HG02798 (cell line): ENCODE results near the gene UNC80.

Source experiments
- ATAC-seq: cut with Tn5 transposase; IDR thresholded peaks from one replicate; pipeline ENCODE4 v1.9.1; 2021; ENCODE audit warnings: mild to moderate bottlenecking; ENCODE audit not compliant: unreplicated experiment, poor library complexity

Gene UNC80

DNA sequence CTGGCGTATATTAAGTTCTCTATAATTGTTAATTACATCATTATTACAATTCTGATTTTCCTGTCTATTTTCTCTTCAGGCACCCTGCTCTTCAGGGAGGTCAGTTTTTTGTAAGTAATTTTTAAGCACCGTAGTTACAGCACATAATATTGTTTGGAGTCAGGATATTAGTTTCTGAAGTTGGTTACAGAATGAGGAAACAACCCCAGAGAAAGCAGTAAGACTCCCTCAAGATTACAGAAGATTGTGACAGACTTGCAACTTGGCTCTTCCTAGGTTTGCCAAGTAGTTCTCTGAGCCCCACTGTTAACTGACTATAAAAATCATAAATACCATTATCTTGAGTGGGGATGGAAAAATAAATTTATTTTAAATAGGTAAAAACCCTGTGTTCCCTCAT is 231.7 kb downstream of the UNC80 start:
- no peak for ATAC-seq

DNA sequence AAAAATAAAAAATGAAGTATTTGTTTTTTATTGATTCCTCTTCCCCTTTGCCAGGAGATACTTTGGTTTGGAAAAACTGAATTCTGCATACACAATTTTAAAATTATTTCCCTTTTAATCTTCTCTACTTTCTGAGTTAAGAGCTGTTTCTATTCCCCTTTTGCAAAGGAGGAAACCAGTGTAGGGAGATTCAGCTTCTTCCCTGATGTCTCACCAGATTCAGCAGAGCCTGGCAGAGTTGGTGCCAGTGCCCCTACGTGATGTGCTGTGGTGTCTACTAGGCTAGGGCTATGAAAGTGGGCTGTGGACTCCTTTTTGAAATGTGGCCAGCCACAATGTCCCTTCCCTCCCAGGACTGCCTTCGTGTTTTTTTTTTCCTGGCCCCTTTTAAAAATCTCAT is 233.2 kb downstream of the UNC80 start:
- no peak for ATAC-seq

DNA sequence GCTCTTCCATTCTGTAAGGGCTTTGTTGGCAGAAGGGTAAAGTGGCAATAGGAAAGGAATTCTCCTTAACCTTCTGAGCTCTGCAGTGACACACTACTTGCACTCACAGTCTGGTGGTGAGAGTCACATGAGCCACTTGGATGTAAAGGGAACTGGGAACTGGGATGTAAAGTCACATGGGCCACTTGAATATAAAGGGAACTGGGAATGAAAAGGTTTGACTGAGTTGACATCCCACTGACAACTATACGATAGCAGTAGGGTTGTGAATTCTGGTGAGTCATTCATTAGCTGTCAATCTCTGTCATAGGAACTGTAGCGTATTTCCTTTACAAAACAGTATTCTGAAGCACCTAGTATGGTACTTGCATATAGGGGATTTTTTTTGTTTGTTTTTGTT is 236.3 kb downstream of the UNC80 start:
- no peak for ATAC-seq

DNA sequence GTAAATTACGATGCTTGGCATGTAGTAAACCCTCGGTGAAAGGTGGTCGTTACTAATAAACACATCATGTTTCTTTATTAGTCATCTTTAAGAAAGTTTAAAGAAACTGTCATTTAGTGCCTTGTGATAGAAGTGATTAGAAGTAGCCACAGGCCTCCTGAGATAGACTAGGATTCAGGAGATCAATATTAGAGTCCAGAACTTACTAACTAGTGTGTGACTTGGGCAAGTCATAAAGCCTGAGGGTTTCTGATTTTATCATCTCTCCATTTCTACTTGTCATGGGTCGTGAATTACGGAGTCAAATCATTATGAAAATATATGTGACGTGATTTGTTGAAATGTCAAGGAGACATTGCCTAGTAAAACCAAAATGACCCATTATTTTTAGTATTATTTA is 237.5 kb downstream of the UNC80 start:
- no peak for ATAC-seq

DNA sequence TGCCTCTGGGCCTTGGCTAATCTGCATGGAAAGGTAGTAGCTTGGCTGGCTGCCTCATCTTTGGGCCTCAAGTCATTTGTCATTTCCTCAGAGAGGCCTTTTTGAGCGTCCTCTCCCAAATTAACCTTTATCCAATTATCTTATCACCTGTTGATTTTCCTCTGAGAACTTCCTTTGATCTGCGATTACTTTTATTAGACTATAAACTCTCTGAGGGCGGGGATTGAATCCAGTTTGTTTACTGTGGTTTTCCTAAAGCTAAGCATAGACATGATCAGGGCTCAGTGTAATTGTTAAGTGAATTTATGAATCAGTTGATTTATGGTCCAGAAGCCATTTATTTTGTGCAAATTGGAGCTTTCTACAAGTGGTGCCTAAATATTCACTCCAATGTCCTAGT is 238.3 kb downstream of the UNC80 start:
- no peak for ATAC-seq

- ATAC-seq: no peak
Observed at GRCh38 chr2:210020138-210020537, 248.5 kb downstream of the UNC80 start.

- no peak for ATAC-seq
Observed at GRCh38 chr2:210022824-210023223, 251.2 kb downstream of the UNC80 start.

DNA sequence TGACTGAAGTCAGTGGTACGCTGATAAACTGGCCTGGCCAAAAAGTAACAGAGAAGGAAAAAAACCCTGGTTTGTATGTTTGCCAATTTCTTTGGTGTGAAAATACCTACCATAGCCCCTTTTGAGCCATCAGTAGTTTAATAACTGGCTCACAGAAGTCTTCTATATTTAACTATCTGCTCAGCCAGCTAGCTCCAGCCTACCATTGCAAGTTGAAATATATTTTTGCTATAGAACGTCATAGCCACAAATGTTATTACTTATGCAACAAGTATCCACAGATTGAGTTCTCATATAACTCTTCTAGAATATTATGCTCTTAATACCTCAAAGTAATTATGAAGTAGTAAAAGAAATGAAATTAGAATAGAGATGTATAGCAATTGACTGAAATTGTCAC is 256.0 kb downstream of the UNC80 start:
- ATAC-seq: no peak

GRCh38 chr2:210028178-210028577 is 256.5 kb downstream of the UNC80 start:
- ATAC-seq: no peak

- ATAC-seq: no peak
Observed at GRCh38 chr2:210034087-210034683, 262.6 kb downstream of the UNC80 start.

GRCh38 chr2:210035679-210036078 is 264.0 kb downstream of the UNC80 start:
- ATAC-seq: no peak

DNA sequence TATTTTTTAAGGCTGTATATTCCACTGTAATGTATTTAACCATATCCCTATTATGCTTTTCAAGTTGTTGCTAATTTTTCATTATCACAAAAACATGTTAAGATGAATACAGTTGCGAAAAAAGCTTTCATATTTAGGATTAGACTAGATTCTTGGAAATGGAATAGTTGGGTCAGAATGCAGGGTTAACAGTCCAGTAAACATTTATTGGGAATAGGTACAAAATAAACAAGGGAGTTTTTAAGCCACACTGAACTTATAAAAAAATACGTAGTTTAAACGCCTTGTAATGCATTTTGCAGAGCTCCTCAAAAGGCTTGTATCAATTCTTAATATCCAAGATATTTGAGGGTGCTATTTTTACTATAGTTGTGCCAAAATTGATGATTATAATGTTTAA is 266.4 kb downstream of the UNC80 start:
- ATAC-seq: no peak

GRCh38 chr2:210046851-210047500 is 275.3 kb downstream of the UNC80 start:
- no peak for ATAC-seq
